Mesenchymal stem cell (in vitro differentiated cells and primary cell): ENCODE data around the gene CXCL17.

Source experiments
- DNase-seq: peaks from one replicate; pipeline ENCODE4 v3.0.0-alpha.2; 2013
- H2AFZ ChIP-seq: one replicate; pipeline ENCODE4 v1.6.1; 2013; ENCODE audit warnings: low read depth, mild to moderate bottlenecking, control low read depth, inconsistent platforms, low read length, moderate library complexity
- H2AK5ac ChIP-seq: 2 replicates; pipeline ENCODE4 v1.6.1; 2013; ENCODE audit warnings: low read length, moderate library complexity, mild to moderate bottlenecking, inconsistent platforms; ENCODE audit not compliant: severe bottlenecking
- H2BK120ac ChIP-seq: one replicate; pipeline ENCODE4 v1.6.1; 2013; ENCODE audit warnings: low read depth, mild to moderate bottlenecking, inconsistent platforms, low read length, moderate library complexity
- H2BK12ac ChIP-seq, 2 experiments: one replicate each; pipeline ENCODE4 v1.6.1; 2013; ENCODE audit warnings: inconsistent platforms in 2 of 2, low read length in 2 of 2, mild to moderate bottlenecking in 2 of 2, moderate library complexity in 2 of 2, control low read depth in 1 of 2
- H2BK15ac ChIP-seq: one replicate; pipeline ENCODE4 v1.6.1; 2013; ENCODE audit warnings: mild to moderate bottlenecking, low read depth, inconsistent platforms; ENCODE audit not compliant: poor library complexity, severe bottlenecking
- H2BK5ac ChIP-seq: 2 replicates; pipeline ENCODE4 v1.6.1; 2013; ENCODE audit warnings: low read depth, mild to moderate bottlenecking, low read length, control low read depth, inconsistent platforms; ENCODE audit not compliant: poor library complexity, severe bottlenecking
- H3K14ac ChIP-seq, 2 experiments: one replicate each; pipeline ENCODE4 v1.6.1; 2013; ENCODE audit warnings: inconsistent platforms in 2 of 2, low read length in 2 of 2, control low read depth in 1 of 2, mild to moderate bottlenecking in 1 of 2, moderate library complexity in 1 of 2
- H3K18ac ChIP-seq, 2 experiments: one replicate each; pipeline ENCODE4 v1.6.1; 2013; ENCODE audit warnings: inconsistent platforms in 2 of 2, low read length in 2 of 2, control low read depth in 1 of 2, low read depth in 1 of 2, mild to moderate bottlenecking in 1 of 2
- H3K23ac ChIP-seq, 2 experiments: one replicate each; pipeline ENCODE4 v1.6.1; 2013; ENCODE audit warnings: inconsistent platforms in 2 of 2, low read length in 2 of 2, mild to moderate bottlenecking in 2 of 2, moderate library complexity in 2 of 2, control low read depth in 1 of 2
- H3K27ac ChIP-seq: 2 replicates; pipeline ENCODE4 v1.5.1; 2013; ENCODE audit warnings: mild to moderate bottlenecking, moderate library complexity, low read length, control low read depth, inconsistent platforms; ENCODE audit not compliant: poor library complexity, severe bottlenecking
- H3K27me3 ChIP-seq, 2 experiments: 2 replicates each; pipeline versions ENCODE4 v1.6.1 to v1.7.0; 2013; ENCODE audit warnings: low read length in 2 of 2, mild to moderate bottlenecking in 2 of 2, moderate library complexity in 2 of 2, control low read depth in 1 of 2, inconsistent platforms in 1 of 2; ENCODE audit not compliant: control insufficient read depth in 1 of 2, insufficient read depth in 1 of 2
- H3K36me3 ChIP-seq, 2 experiments: 2 replicates each; pipeline versions ENCODE4 v1.6.1 to v1.7.0; 2013; ENCODE audit warnings: low read length in 2 of 2, control low read depth in 1 of 2, inconsistent platforms in 1 of 2, low read depth in 1 of 2, mild to moderate bottlenecking in 1 of 2; ENCODE audit not compliant: insufficient read depth in 2 of 2, control insufficient read depth in 1 of 2
- H3K4ac ChIP-seq, 2 experiments: one replicate each; pipeline ENCODE4 v1.6.1; 2013; ENCODE audit warnings: inconsistent platforms in 2 of 2, low read length in 2 of 2, mild to moderate bottlenecking in 2 of 2, moderate library complexity in 2 of 2, control low read depth in 1 of 2, low read depth in 1 of 2
- H3K4me1 ChIP-seq: 2 replicates; pipeline ENCODE4 v1.6.1; 2013; ENCODE audit warnings: low read depth, low read length, control low read depth; ENCODE audit not compliant: control insufficient read depth, insufficient read depth
- H3K4me2 ChIP-seq: 2 replicates; pipeline ENCODE4 v1.6.1; 2013; ENCODE audit warnings: low read length, mild to moderate bottlenecking, inconsistent platforms; ENCODE audit not compliant: poor library complexity, severe bottlenecking
- H3K4me3 ChIP-seq, 2 experiments: 2 replicates each; pipeline versions ENCODE4 v1.5.1 to v1.7.0; 2013; ENCODE audit warnings: low read length in 2 of 2, mild to moderate bottlenecking in 2 of 2, control low read depth in 1 of 2, low read depth in 1 of 2; ENCODE audit not compliant: insufficient read depth in 1 of 2
- H3K79me1 ChIP-seq: replicated peaks from 2 replicates; pipeline ENCODE4 v1.6.1; 2013; ENCODE audit warnings: mild to moderate bottlenecking, control low read depth, low read length, inconsistent platforms; ENCODE audit not compliant: poor library complexity, severe bottlenecking
- H3K9ac ChIP-seq: 2 replicates; pipeline ENCODE4 v1.7.0; 2013; ENCODE audit warnings: mild to moderate bottlenecking, low read length, moderate library complexity
- H3K9me3 ChIP-seq: 2 replicates; pipeline ENCODE4 v1.7.0; 2013; ENCODE audit warnings: mild to moderate bottlenecking, low read length; ENCODE audit not compliant: control insufficient read depth
- H4K8ac ChIP-seq: one replicate; pipeline ENCODE4 v1.6.1; 2013; ENCODE audit warnings: inconsistent platforms, mild to moderate bottlenecking, low read length, moderate library complexity
- H4K91ac ChIP-seq: one replicate; pipeline ENCODE4 v1.6.1; 2013; ENCODE audit warnings: mild to moderate bottlenecking, low read length, inconsistent platforms
- WGBS: methylation state at CpG from one replicate; pipeline ENCODE4 v1.1.7; 2013; ENCODE audit warnings: mixed read lengths; 5-methylcytosine and 5-hydroxymethylcytosine counted together

The CXCL17 gene

GRCh38 chr19:42400404-42400803 is 42.3 kb downstream of the CXCL17 start:
- no peak overlapping the region for H3K27ac ChIP-seq
- H3K4me2 ChIP-seq: no peak overlapping the region
- no peak overlapping the region for H3K4me3 ChIP-seq
- H3K36me3 ChIP-seq: peaks cover 0 to 5% of the 10 kb centered on the region in 2 experiments
- H2AFZ ChIP-seq: no peak overlapping the region
- no peak overlapping the region for H3K14ac ChIP-seq
- no peak overlapping the region for H2BK5ac ChIP-seq
- H2BK120ac ChIP-seq: no peak overlapping the region
- no peak overlapping the region for H3K9ac ChIP-seq
- H3K4me1 ChIP-seq: peaks cover 24% of the 10 kb centered on the region
- no peak overlapping the region for H2BK12ac ChIP-seq
- H3K79me1 ChIP-seq: peaks cover 21% of the 10 kb centered on the region
- DNase-seq: no peak
- no peak overlapping the region for H2AK5ac ChIP-seq
- no peak overlapping the region for H3K23ac ChIP-seq
- WGBS: 93% methylated on average over 1 of the region's 1 CpG
- no peaks in the 10 kb centered on the region for H3K9me3 ChIP-seq
- no peak overlapping the region for H4K91ac ChIP-seq
- H4K8ac ChIP-seq: no peak overlapping the region
- H3K18ac ChIP-seq: no peak overlapping the region
- no peak overlapping the region for H3K4ac ChIP-seq
- H3K27me3 ChIP-seq: no peaks in the 10 kb centered on the region
- H2BK15ac ChIP-seq: no peak overlapping the region

- peak overlapping the region; percentile 37 for H4K91ac ChIP-seq
- H3K23ac ChIP-seq: peak overlapping the region in 1 of 2 experiments; percentile 17
- no peaks in the 10 kb centered on the region for H3K9me3 ChIP-seq
- peaks cover 22% of the 10 kb centered on the region for H3K4me1 ChIP-seq
- WGBS: 28% methylated on average over 23 of the region's 25 CpGs
- peak overlapping the region; percentile 89 for H4K8ac ChIP-seq
- H2AFZ ChIP-seq: peak overlapping the region; percentile 3
- peak overlapping the region; percentile 92 for H3K9ac ChIP-seq
- H2BK120ac ChIP-seq: no peak overlapping the region
- H2BK5ac ChIP-seq: no peak overlapping the region
- H3K27ac ChIP-seq: peak overlapping the region; percentile 65
- no peak for DNase-seq
- H2BK12ac ChIP-seq: no peak overlapping the region
- peak overlapping the region; percentile 30 for H2BK15ac ChIP-seq
- H3K79me1 ChIP-seq: peaks cover 20% of the 10 kb centered on the region
- peak overlapping the region in 1 of 2 experiments; percentile 2 for H3K4ac ChIP-seq
- H3K4me2 ChIP-seq: peak overlapping the region; percentile 55
- peak overlapping the region; percentile 5 to 48 for H3K18ac ChIP-seq
- H3K27me3 ChIP-seq: peaks cover 0 to 5% of the 10 kb centered on the region in 2 experiments
- H3K36me3 ChIP-seq: peaks cover 0 to 5% of the 10 kb centered on the region in 2 experiments
- peak overlapping the region in 1 of 2 experiments; percentile 45 for H3K14ac ChIP-seq
- peak overlapping the region; percentile 57 for H2AK5ac ChIP-seq
- peak overlapping the region; percentile 53 to 86 for H3K4me3 ChIP-seq
Observed at GRCh38 chr19:42397263-42398166, 45.2 kb downstream of the CXCL17 start.

- H3K4me2 ChIP-seq: peak overlapping the region; percentile 94
- peaks cover 15% of the 10 kb centered on the region for H3K4me1 ChIP-seq
- peaks cover 18% of the 10 kb centered on the region for H3K79me1 ChIP-seq
- H4K91ac ChIP-seq: peak overlapping the region; percentile 3
- H3K14ac ChIP-seq: no peak overlapping the region
- no peaks in the 10 kb centered on the region for H3K9me3 ChIP-seq
- H3K9ac ChIP-seq: peak overlapping the region; percentile 92
- H3K18ac ChIP-seq: peak overlapping the region; percentile 5 to 37
- H3K27me3 ChIP-seq: peaks cover 7 to 12% of the 10 kb centered on the region in 2 experiments
- H2AFZ ChIP-seq: peak overlapping the region; percentile 83
- peak overlapping the region; percentile 90 for H2BK15ac ChIP-seq
- peak overlapping the region in 1 of 2 experiments; percentile 64 for H2BK12ac ChIP-seq
- no peak overlapping the region for H3K23ac ChIP-seq
- 4% methylated on average over 42 of the region's 42 CpGs for WGBS
- H3K27ac ChIP-seq: peak overlapping the region; percentile 77
- peak overlapping the region; percentile 58 to 86 for H3K4me3 ChIP-seq
- H3K36me3 ChIP-seq: peaks cover 0 to 5% of the 10 kb centered on the region in 2 experiments
- H2AK5ac ChIP-seq: no peak overlapping the region
- DNase-seq: peak; percentile 99
- peak overlapping the region; percentile 53 for H2BK5ac ChIP-seq
- no peak overlapping the region for H3K4ac ChIP-seq
- peak overlapping the region; percentile 19 for H2BK120ac ChIP-seq
- peak overlapping the region; percentile 89 for H4K8ac ChIP-seq
Observed at GRCh38 chr19:42396381-42397262, 46.1 kb downstream of the CXCL17 start.
